PC-3 (cell line): ENCODE data around the gene RBPMS2. TPM values are rescaled to one million over a fixed set of nuclear protein-coding genes. Genes with fewer than 3 reads are reported as not detected.

Source experiments
- ATAC-seq: fragments of 200-7000 bp; cut with Tn5 transposase; 2 replicates; pipeline ENCODE4 v1.9.1; 2020; ENCODE audit warnings: mild to moderate bottlenecking, moderate library complexity
- BruUV-seq: library from RNA; stranded (reverse); fragments of 400-500 nt; replicated peaks from 2 replicates; lab custom pipeline; 2021; lab: Mats Ljungman, UMichigan
- CTCF ChIA-PET: fragments of 300-600 bp; sonication (Branson Sonifier 250); formaldehyde crosslinking; loops from one replicate; lab custom pipeline; 2022; ENCODE audit warnings: antibody characterized with exemption; lab: Charles Lee
- POLR2A ChIA-PET: fragments of 300-600 bp; sonication (Branson Sonifier 250); formaldehyde crosslinking; loops from one replicate; lab custom pipeline; 2022; ENCODE audit warnings: antibody characterized with exemption; ENCODE audit not compliant: unreplicated experiment; lab: Charles Lee
- DNase-seq: peaks from one replicate; pipeline ENCODE4 v3.0.0-alpha.2; 2015
- H2AFZ ChIP-seq: fragments of 300-600 bp; sonication (generic); 2 replicates; pipeline ENCODE4 v1.6.0; 2016; ENCODE audit warnings: antibody characterized with exemption, low read length
- H3F3A ChIP-seq: fragments of 300-600 bp; sonication (generic); one replicate; pipeline ENCODE4 v1.6.0; 2017; ENCODE audit warnings: antibody characterized with exemption, low read length, control low read depth, mild to moderate bottlenecking; ENCODE audit not compliant: unreplicated experiment
- H3K27ac ChIP-seq: fragments of 300-600 bp; sonication (generic); 2 replicates; pipeline ENCODE4 v1.5.1; 2016; ENCODE audit warnings: mild to moderate bottlenecking, low read length
- H3K27me3 ChIP-seq: fragments of 300-600 bp; sonication (generic); 2 replicates; pipeline ENCODE4 v1.6.1; 2016; ENCODE audit warnings: low read length, mixed read lengths
- H3K36me3 ChIP-seq: fragments of 300-600 bp; sonication (generic); 2 replicates; pipeline ENCODE4 v1.6.1; 2016; ENCODE audit warnings: low read depth, mixed run types, low read length, mixed read lengths
- H3K4me1 ChIP-seq: fragments of 300-600 bp; sonication (generic); 2 replicates; pipeline ENCODE4 v1.5.1; 2016; ENCODE audit warnings: low read length; ENCODE audit not compliant: insufficient read depth
- H3K4me2 ChIP-seq: fragments of 300-600 bp; sonication (generic); 2 replicates; pipeline ENCODE4 v1.6.0; 2016; ENCODE audit warnings: low read length
- H3K4me3 ChIP-seq: fragments of 300-600 bp; sonication (generic); 2 replicates; pipeline ENCODE4 v1.5.1; 2016; ENCODE audit warnings: mild to moderate bottlenecking, low read length, mixed read lengths
- H3K79me2 ChIP-seq: fragments of 300-600 bp; sonication (generic); 2 replicates; pipeline ENCODE4 v1.6.1; 2017; ENCODE audit warnings: low read length, mixed read lengths
- H3K9ac ChIP-seq: fragments of 300-600 bp; sonication (generic); 2 replicates; pipeline ENCODE4 v1.6.0; 2016; ENCODE audit warnings: mild to moderate bottlenecking, low read length
- H3K9me2 ChIP-seq: fragments of 300-600 bp; sonication (generic); replicated peaks from 2 replicates; pipeline ENCODE4 v1.6.1; 2016; ENCODE audit warnings: mixed run types, low read length, mixed read lengths
- H3K9me3 ChIP-seq: fragments of 300-600 bp; sonication (generic); 2 replicates; pipeline ENCODE4 v1.6.1; 2016; ENCODE audit warnings: low read length, mixed read lengths
- H4K20me1 ChIP-seq: fragments of 300-600 bp; sonication (generic); 2 replicates; pipeline ENCODE4 v1.6.1; 2016; ENCODE audit warnings: low read length, mixed read lengths
- CTCF ChIP-seq: fragments of 300-600 bp; sonication (generic); conservative IDR thresholded peaks from 2 replicates; pipeline ENCODE4 v1.5.1; 2017; ENCODE audit warnings: antibody characterized with exemption, low read depth, mild to moderate bottlenecking, low read length
- EZH2 ChIP-seq: fragments of 300-600 bp; sonication (generic); IDR thresholded peaks from one replicate; pipeline ENCODE4 v1.6.1; 2017; ENCODE audit warnings: antibody characterized with exemption, mild to moderate bottlenecking, low read length; ENCODE audit not compliant: unreplicated experiment
- EZH2phosphoT487 ChIP-seq: fragments of 300-600 bp; sonication (generic); IDR thresholded peaks from 2 replicates; pipeline ENCODE4 v1.6.1; 2018; ENCODE audit warnings: mild to moderate bottlenecking, antibody characterized with exemption, low read length, borderline replicate concordance
- intact Hi-C: fragments of 100-400 bp; cut with micrococcal nuclease; formaldehyde crosslinking; loops from 2 replicates; pipeline ENCODE4 v1.9.0; 2023
- total RNA-seq: library from RNA; depleted of rRNA; stranded (reverse); fragments of >200 nt; gene quantifications from 2 replicates; pipeline ENCODE4 v1.2.3, GENCODE V29; 2014

RBPMS2 gene
- total RNA-seq, 1 experiment from 2014 or later, result not detected

- ChIA-PET POLR2A (no interaction called here), CTCF (interaction anchor here (1.7 kb wide), 1 partner anchor 80 kb away, joined by 7 read pairs; no protein-coding TSS in a partner anchor)
- ATAC-seq, result no peak
Observed at GRCh38 chr15:64810497-64811326, 35.3 kb upstream of the RBPMS2 start.

GRCh38 chr15:64809649-64810496 lies 34.5 kb upstream of the RBPMS2 start:
- peak overlapping the region; percentile 34; the same call in 1 of the 2 replicates for H2AFZ ChIP-seq
- intact Hi-C loops, result loop anchor here (1.0 kb wide), 1 partner anchor 79 kb away; no protein-coding TSS in a partner anchor
- no peaks in the 10 kb centered on the region for H3F3A ChIP-seq
- no peaks in the 10 kb centered on the region for H3K9me2 ChIP-seq
- CTCF ChIA-PET, result interaction anchor here (0.6 to 1.7 kb wide), 2 partner anchors 79 to 203 kb away, joined by 3 to 7 read pairs; no protein-coding TSS in a partner anchor
- no peak overlapping the region for H3K4me3 ChIP-seq
- peak; percentile 73 for DNase-seq
- no peaks in the 10 kb centered on the region for H3K27me3 ChIP-seq
- no peak overlapping the region for H3K27ac ChIP-seq
- peak; percentile 88 for ATAC-seq
- BruUV-seq, result no TSS peak
- no peaks in the 10 kb centered on the region for H4K20me1 ChIP-seq
- no peaks in the 10 kb centered on the region for H3K9me3 ChIP-seq
- H3K79me2 ChIP-seq, result no peaks in the 10 kb centered on the region
- no peaks in the 10 kb centered on the region for H3K4me1 ChIP-seq
- H3K36me3 ChIP-seq, result no peaks in the 10 kb centered on the region
- TF ChIP-seq CTCF, result peak; percentile 94
- TF ChIP-seq EZH2phosphoT487, result no peak
- no peak for TF ChIP-seq EZH2
- no peak overlapping the region for H3K9ac ChIP-seq
- H3K4me2 ChIP-seq, result no peak overlapping the region
- POLR2A ChIA-PET, result no interaction called here

More at GRCh38 chr15:64810497-64811326, 35.3 kb upstream of the RBPMS2 start:
- Histone ChIP-seq H3K9me2 (no peaks in the 10 kb centered on the region), H2AFZ (peak overlapping the region; percentile 34; the same call in 1 of the 2 replicates), H3K9ac (no peak overlapping the region), H3F3A (no peaks in the 10 kb centered on the region), H3K4me2 (no peak overlapping the region), H3K4me3 (no peak overlapping the region), H4K20me1 (no peaks in the 10 kb centered on the region), H3K27ac (no peak overlapping the region), H3K9me3 (no peaks in the 10 kb centered on the region), H3K36me3 (no peaks in the 10 kb centered on the region), H3K79me2 (no peaks in the 10 kb centered on the region), H3K4me1 (no peaks in the 10 kb centered on the region), H3K27me3 (no peaks in the 10 kb centered on the region)
- no TSS peak for BruUV-seq
- intact Hi-C loops, result loop anchor here (1.0 kb wide), 1 partner anchor 79 kb away; no protein-coding TSS in a partner anchor
- no peak for TF ChIP-seq CTCF
- TF ChIP-seq EZH2phosphoT487, result no peak
- TF ChIP-seq EZH2, result no peak
- DNase-seq, result no peak
